Measurements from ENCODE around the gene RNU5B-1. TPM values are rescaled to one million over a fixed set of nuclear protein-coding genes. Genes with fewer than 3 reads are reported as not detected.

RNU5B-1 gene
- total RNA-seq (2021; fragmentation: NEBNext Ultra II Directional; extraction: Animal tissue kit (Norgen Biotek cat#: 25700)), result 10 to 100 TPM in 2 of 6 experiments, 1 to 10 TPM in 1, not detected in 3; 8.6 to 18.0 (median 10.5) TPM
- long read RNA-seq, result 0 reads

DNA sequence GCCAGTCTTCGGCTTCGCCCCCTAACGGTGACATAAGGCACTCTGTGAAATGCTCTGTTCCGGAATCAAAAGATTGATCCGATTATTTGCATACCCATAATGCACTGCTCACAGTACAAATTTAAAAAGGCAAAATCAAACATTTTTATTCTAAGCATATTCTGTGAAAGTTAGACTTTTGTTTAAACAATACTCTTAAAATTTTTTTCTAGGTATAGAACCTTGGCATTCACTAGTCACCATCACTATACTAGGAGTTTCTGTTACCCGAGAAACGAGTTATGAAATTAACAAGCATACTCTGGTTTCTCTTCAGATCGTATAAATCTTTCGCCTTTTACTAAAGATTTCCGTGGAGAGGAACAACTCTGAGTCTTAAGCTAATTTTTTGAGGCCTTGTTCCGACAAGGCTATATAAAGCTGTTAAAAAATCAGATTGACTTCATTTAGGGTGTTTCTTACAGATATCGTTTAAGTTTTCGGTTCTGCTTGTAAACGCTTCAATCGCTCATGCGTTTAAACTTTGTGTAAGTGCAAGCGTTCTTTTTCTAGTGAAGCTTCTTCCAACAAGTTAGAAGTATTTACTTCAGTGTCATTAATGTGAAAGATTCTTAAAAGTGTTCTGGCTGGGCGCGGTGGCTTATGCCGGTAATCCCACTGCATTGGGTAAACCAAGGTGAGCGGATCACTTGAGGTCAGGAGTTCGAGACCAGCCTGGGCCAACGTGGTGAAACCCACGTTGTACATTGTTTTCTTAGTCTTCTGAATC lies at the start of gene RNU5B-1:
Gene RNU5B-1, plus strand, starts transcription at position 297 of the 769 bp plus-strand sequence.
- peaks cover 23% of the 10 kb centered on the region for H3K4me1 Mint-ChIP-seq (ENCODE audit: low read depth)
- H3K27ac Mint-ChIP-seq, result peak within 1 kb of the TSS; percentile 99
- H3K9me3 Mint-ChIP-seq, result no peaks in the 10 kb centered on the region
- no peaks in the 10 kb centered on the region for H3K36me3 Mint-ChIP-seq (ENCODE audit: low read depth)
- DNase-seq, result peak; percentile 100
- H3K27me3 Mint-ChIP-seq (ENCODE audit: insufficient read depth), result peaks cover 10% of the 10 kb centered on the region
- TF ChIP-seq, protein P1, sequence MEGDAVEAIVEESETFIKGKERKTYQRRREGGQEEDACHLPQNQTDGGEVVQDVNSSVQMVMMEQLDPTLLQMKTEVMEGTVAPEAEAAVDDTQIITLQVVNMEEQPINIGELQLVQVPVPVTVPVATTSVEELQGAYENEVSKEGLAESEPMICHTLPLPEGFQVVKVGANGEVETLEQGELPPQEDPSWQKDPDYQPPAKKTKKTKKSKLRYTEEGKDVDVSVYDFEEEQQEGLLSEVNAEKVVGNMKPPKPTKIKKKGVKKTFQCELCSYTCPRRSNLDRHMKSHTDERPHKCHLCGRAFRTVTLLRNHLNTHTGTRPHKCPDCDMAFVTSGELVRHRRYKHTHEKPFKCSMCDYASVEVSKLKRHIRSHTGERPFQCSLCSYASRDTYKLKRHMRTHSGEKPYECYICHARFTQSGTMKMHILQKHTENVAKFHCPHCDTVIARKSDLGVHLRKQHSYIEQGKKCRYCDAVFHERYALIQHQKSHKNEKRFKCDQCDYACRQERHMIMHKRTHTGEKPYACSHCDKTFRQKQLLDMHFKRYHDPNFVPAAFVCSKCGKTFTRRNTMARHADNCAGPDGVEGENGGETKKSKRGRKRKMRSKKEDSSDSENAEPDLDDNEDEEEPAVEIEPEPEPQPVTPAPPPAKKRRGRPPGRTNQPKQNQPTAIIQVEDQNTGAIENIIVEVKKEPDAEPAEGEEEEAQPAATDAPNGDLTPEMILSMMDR (IDR thresholded peaks at IDR 0.05), result peak; percentile 92; the same call in 1 of the 2 replicates
- H3K4me3 Mint-ChIP-seq, result peak within 1 kb of the TSS; percentile 94

DNA sequence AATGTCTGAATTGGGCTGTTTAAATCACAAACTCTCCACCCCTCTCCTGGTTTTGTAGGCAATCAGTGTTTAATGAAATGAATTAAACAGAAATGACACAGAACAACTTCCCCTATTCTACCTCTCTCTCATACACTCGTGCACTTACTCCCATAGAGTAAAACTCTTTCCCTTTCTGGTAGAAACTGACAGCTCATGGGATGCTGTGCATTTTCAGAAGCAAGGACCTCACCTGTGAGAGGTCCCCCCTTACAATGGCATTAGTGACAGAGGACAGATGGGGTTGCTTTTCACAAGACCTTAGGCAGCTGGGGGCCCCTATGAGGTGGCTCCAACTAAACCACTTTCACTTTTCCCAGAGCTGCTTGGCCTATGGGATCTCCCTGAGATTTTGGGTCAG lies 49.7 kb upstream of the RNU5B-1 start:
- no peaks in the 10 kb centered on the region for H3K9me3 Mint-ChIP-seq
- peaks cover 4% of the 10 kb centered on the region for H3K36me3 Mint-ChIP-seq (ENCODE audit: low read depth)
- no peak overlapping the region for H3K27ac Mint-ChIP-seq
- no peak overlapping the region for H3K4me3 Mint-ChIP-seq
- peaks cover 5% of the 10 kb centered on the region; the same call in 1 of the 2 replicates for H3K4me1 Mint-ChIP-seq (ENCODE audit: low read depth)
- TF ChIP-seq, protein P1 (IDR thresholded peaks at IDR 0.05), result no peak
- peaks cover 2% of the 10 kb centered on the region for H3K27me3 Mint-ChIP-seq (ENCODE audit: insufficient read depth)
- DNase-seq, result no peak

DNA sequence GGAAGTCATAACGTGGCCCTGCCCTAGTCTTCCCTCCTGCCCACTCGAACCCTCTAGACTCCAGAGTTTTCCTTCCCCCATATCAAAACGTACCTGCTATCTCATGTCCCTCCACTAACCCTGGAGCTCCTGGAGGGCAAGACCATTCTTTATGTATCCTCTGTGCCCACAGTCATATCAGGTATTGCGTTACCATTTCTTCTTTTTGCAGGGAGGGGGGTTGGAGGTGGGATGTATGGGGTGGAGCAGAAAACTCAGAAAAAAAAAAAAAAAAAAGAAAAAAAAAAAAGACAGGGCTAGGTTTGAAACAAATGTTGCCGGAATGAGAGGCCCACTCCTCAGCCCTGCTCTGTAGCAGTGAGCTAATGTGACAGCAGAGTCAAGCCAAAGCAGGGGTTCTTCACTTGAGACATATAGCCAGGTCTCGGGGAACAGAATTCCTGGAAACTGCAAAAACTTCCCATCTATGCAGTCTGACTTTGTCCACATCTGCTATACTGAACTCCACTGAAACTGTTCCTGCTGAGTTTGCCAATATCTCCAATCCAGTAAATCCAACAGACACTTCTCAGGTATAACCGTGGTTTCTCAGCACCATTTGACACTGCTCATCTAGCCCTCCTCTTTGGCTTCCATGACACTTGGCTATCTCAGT lies 48.9 kb upstream of the RNU5B-1 start:
- no peak for DNase-seq
- peaks cover 4% of the 10 kb centered on the region for H3K36me3 Mint-ChIP-seq (ENCODE audit: low read depth)
- TF ChIP-seq, protein P1 (IDR thresholded peaks at IDR 0.05), result no peak
- H3K27ac Mint-ChIP-seq, result no peak overlapping the region
- H3K4me3 Mint-ChIP-seq, result no peak overlapping the region
- no peaks in the 10 kb centered on the region for H3K9me3 Mint-ChIP-seq
- peaks cover 5% of the 10 kb centered on the region; the same call in 1 of the 2 replicates for H3K4me1 Mint-ChIP-seq (ENCODE audit: low read depth)
- peaks cover 2% of the 10 kb centered on the region for H3K27me3 Mint-ChIP-seq (ENCODE audit: insufficient read depth)

DNA sequence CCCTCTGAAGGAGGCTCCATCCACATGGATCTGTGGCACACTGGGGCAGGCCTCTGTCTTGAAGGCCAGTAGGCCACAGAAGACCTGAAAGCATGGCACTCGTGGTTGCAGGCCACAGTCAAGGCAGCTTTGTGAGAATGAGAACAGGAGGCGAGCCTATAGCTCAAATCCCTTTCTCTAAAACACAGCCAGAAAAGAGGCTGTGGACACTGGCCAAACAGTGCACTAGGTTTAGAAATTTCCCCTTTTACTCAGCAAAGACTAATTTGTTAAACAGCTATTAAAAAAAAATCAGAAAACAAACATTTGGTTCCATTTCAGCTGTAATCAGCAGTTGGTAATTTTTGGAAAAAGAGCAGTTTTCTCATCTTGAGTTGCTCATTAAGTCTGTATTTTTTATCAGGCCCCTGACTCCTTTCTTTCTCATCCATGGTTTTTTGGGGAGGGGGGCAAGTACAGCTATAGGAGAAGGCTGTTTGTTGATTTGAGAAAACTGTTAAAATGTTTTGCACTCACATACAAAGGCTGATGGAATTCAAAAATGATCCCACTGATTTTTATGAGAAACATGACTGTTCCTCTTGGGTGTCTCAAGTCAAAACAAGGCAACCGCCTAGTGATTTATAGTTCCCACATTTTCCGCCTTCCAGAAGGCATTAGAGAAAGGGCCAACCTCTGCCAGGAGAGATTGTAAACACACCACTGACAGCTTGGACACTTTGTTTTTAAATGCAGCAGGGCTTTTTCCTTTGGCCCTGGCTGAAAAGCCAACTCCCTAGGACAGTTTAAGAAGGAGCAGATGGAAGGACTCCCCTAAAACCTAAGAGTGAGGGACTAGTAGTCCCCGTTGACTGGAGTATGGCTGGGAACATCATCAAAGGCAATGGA lies 45.9 kb upstream of the RNU5B-1 start:
- H3K9me3 Mint-ChIP-seq, result no peaks in the 10 kb centered on the region
- H3K27me3 Mint-ChIP-seq (ENCODE audit: insufficient read depth), result peaks cover 2% of the 10 kb centered on the region
- TF ChIP-seq, protein P1 (IDR thresholded peaks at IDR 0.05), result no peak
- H3K36me3 Mint-ChIP-seq (ENCODE audit: low read depth), result peaks cover 4% of the 10 kb centered on the region
- no peaks in the 10 kb centered on the region for H3K4me1 Mint-ChIP-seq (ENCODE audit: low read depth)
- DNase-seq, result no peak
- H3K4me3 Mint-ChIP-seq, result no peak overlapping the region
- H3K27ac Mint-ChIP-seq, result no peak overlapping the region

DNA sequence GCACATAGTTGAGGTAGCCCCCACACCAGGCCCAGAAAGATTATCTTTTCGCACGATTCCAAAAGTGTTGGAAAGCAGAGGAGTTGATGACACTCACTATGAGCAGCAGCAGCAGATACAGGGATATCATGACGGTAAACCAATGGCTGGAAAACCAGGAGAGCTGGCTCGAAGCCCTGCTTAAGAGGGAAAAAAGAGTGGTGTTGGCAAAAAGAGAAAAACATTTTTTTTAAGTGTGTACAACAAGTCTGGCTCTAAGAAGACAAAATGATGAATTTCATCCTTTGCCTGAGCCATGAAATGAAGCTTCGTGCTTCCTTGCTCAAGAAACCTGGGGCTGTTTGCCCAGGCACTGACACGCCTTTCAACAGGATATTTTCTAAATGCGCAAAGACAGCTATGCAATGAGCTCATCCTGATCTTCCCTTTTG lies 45.1 kb upstream of the RNU5B-1 start:
- DNase-seq, result no peak
- Mint-ChIP-seq H3K9me3 (no peaks in the 10 kb centered on the region), H3K36me3 (ENCODE audit: low read depth) (peaks cover 4% of the 10 kb centered on the region), H3K27ac (no peak overlapping the region), H3K4me1 (ENCODE audit: low read depth) (no peaks in the 10 kb centered on the region), H3K4me3 (no peak overlapping the region), H3K27me3 (ENCODE audit: insufficient read depth) (peaks cover 2% of the 10 kb centered on the region)
- TF ChIP-seq, protein P1 (IDR thresholded peaks at IDR 0.05), result no peak

Measured in HFFc6 (cell line).